NCI-H1436 (cell line): ENCODE measurements around the gene UBE2E2.
A peak's percentile ranks its signal among the peaks of the same experiment; 100 is the strongest.
"Not testable (repeated sequence)": the region's sequence is repeated elsewhere in the genome, so short reads cannot be mapped to it uniquely, and the experiment has no call there.

Experiments
- DNase-seq: peaks from one replicate; lab custom pipeline; 2025; lab: John Stamatoyannopoulos, UW

The UBE2E2 gene

GRCh38 chr3:23202921-23203707 is at the start of gene UBE2E2:
TSS of gene UBE2E2 (plus strand) at chr3:23203327.
- DNase-seq = peak; percentile 21

DNA sequence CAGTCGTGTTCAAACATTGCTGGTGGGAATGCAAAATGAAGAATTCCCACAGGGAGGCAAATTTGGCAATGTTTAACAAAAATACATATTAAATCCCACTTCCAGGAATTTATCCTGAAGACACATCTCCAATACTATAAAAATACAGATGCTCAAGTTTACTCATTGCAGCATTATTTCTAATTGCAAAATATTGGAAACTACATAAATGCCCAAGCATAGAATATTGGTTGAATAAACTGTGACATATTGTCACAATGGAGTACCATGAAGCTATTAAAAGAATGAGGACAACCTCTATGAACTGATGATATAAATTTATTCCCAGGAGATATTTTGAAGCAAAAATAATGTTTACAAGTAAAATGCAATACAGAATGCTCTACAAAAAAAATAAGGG is 49.7 kb upstream of the UBE2E2 start:
- no peak for DNase-seq

DNA sequence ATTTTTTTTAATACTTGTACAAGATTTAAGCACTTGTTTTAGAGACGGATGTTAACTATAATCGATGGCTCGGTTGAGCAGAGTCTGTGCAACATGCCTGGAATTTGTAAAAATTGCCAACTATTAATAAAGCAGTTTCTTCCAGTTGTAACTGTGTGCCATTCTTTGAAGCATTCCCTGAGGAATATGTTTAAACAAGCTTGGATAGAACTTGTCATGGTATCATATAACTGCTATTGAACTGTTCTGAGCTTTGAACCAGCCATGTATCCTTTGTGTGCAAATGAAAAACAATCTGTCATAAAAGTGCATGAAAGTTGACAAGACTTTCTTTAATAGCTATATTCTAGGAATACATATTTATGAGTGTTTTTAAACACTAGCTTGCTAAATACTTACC is 45.8 kb upstream of the UBE2E2 start:
- no peak for DNase-seq

- DNase-seq = no peak
Measured at GRCh38 chr3:23159929-23160328, 43.2 kb upstream of the UBE2E2 start.

DNA sequence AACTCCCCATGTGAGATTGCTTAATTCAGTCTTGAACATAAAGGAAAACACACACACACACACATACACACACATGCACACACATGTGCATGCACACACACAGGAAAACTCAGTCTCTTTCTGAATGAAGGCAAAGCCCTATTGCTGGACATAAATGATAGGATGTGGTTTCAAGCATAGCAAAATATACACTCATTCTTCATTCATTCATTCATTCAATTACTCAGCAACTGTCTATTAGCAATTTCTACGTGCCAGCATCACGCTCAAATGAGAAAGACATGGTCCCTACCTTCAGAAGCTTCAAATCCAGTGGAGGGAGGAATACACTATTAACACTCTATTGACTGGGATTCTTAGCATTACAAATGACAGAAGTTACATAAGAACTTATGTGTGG is 41.8 kb upstream of the UBE2E2 start:
- DNase-seq = no peak

- DNase-seq = no peak
Measured at GRCh38 chr3:23161896-23162570, 41.1 kb upstream of the UBE2E2 start.

DNA sequence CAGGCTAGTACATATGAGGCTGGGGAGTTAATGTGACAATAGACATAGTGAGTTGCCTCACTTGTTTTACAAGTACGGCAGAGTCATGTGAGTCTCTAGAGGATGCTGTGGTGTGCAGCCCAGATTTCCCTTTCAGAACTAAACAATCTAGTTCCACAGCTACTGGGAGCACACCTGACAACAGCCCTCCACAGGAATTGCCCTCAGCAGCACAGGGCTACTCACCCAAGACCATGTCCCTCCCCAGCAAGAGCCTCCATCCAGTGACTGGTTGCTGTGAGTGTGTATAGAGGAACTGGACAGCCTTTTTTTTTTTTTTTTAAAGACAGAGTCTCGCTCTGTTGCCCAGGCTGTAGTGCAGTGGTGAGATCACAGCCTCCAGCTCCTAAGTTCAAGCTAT is 40.2 kb upstream of the UBE2E2 start:
- DNase-seq = no peak

DNA sequence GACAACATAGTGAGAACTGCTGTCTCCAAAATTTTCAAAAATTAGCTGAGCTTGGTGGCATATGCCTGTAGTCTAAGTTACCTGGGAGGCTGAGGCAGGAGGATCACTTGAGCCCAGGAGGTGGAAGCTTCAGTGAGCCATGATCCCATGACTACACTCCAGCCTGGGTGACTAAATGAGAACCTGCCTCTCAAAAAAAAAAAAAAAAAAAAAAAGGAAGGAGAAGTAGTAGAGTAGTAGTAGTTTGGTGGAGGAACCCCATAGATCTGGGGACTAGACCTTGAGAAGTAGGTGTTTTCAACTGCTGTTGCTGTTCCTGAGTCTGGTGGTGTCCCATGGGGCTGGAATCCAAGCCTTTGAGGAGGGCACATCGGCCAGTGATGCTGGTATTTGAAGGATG is 38.4 kb upstream of the UBE2E2 start:
- no peak for DNase-seq

GRCh38 chr3:23165571-23165970 is 37.6 kb upstream of the UBE2E2 start:
- DNase-seq = no peak

GRCh38 chr3:23166276-23166675 is 36.9 kb upstream of the UBE2E2 start:
- DNase-seq = no peak

- DNase-seq = no peak
Measured at GRCh38 chr3:23166845-23167244, 36.3 kb upstream of the UBE2E2 start.

GRCh38 chr3:23169551-23169950 is 33.6 kb upstream of the UBE2E2 start:
- no peak for DNase-seq

GRCh38 chr3:23170291-23170690 is 32.8 kb upstream of the UBE2E2 start:
- no peak for DNase-seq

DNA sequence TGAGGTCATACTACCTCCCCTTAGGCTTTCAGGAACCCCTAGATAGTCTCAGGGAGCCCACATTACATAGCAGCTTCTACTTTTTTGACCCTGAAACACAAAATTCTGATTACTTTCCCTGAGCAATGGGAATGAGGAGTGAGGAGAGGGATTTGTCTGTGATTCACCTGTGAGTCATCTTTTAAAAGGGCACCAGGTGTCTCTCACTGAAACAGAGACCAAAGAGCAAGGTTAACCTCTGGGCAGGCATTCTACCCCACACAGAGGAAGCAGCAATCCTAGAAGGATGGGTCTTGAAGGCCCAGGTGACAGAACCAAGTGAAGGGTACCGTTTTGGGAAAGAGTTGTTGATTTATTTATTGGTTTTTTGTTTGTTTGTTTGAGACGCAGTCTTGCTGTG is 31.1 kb upstream of the UBE2E2 start:
- no peak for DNase-seq

DNA sequence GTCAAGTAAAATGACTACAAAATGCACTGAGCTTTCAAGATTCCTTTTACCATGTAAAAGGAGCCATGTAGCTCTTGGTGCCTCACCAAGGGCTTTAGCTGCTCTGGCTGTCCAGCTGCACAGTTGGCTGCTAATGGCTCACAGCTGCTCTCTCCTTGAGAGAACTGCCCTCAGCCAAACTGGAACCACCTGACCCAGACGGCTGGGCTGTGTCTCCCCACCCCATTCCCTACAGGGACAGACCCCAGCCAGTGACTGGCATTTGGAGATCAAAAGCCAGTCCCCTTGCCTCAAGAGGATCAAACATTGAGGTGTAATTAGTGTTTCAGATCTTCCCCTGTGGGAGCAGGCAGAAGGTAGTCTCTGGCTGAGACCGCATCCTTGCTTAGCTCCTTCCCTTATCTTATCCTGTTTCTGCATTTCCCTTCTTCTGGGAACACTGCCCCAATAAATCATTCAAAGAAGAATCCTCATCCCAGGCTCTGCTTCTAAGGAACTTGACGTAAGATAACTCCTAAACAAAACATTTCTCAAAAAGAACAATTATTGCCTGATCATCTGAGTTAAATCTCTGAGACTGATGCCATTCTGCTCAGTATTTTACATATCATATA is 28.6 kb upstream of the UBE2E2 start:
- DNase-seq = no peak

GRCh38 chr3:23175341-23176083 is 27.6 kb upstream of the UBE2E2 start:
- DNase-seq = no peak

DNA sequence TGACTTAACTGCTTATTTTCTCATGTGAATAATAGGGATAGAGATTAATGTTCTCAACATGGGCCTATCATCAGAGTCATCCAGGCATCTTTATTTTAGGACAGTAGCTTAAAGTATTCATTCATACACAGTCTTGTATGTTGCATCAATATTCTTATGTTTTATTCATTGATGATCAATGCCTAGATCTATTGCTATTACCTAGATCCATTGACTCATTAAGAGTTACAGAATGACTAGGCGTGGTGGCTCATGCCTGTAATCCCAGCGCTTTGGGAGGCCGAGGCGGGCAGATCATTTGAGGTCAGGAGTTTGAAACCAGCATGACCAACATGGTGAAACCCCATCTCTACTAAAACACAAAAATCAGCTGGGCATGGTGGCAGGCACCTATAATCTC is 26.3 kb upstream of the UBE2E2 start:
- DNase-seq = not testable (repeated sequence)

GRCh38 chr3:23182996-23183513 is 20.1 kb upstream of the UBE2E2 start:
- DNase-seq = no peak

- no peak for DNase-seq
Measured at GRCh38 chr3:23183731-23184130, 19.4 kb upstream of the UBE2E2 start.

DNA sequence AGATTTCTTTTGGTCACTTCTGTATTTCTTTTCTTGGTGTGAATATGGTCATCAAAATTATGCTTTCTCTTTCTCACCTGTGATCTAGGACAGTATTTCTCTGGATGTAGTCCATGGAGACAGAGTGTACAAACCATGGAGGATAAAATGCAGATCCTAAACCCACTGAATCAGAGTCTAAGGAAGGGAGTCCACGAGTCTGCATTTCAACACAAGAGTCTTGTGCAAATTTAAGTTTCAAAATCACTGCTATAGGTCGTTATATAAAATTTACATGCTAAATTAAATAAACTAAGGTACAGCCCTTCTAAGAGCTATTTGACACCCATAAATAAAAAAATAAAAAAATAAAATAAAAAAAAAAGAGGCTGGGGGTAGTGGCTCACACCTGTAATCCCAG is 17.3 kb upstream of the UBE2E2 start:
- no peak for DNase-seq

DNA sequence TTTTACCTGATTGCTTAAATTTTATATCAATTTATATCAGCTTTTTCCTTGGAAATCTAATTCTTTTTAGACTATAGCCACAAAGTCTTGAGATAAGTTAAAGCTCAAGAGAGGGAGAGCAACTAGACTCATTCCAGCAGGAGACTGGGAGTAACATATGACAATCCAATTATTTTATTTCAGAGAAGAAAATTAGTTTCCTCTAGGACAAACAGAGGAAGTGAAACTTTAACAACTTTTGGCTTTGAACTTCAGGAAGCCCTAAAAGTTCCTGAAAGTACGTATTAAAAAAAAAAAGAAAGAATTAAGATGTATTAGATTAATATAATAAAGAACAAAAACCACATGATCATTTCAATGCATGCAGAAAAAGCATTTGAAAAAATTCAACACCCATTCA is 13.9 kb upstream of the UBE2E2 start:
- no peak for DNase-seq

GRCh38 chr3:23192816-23193215 is 10.3 kb upstream of the UBE2E2 start:
- no peak for DNase-seq
